HG02885 (cell line): ENCODE measurements around the gene KDM4B.
"Not testable (repeated sequence)": the region's sequence is repeated elsewhere in the genome, so short reads cannot be mapped to it uniquely, and the experiment has no call there.

Source experiments
- ATAC-seq: cut with Tn5 transposase; IDR thresholded peaks from one replicate; pipeline ENCODE4 v1.9.1; 2021; ENCODE audit warnings: mild to moderate bottlenecking; ENCODE audit not compliant: unreplicated experiment, poor library complexity

The KDM4B gene

GRCh38 chr19:5155586-5156210 lies 186.8 kb downstream of the KDM4B start:
- no peak for ATAC-seq

- no peak for ATAC-seq
Observed at GRCh38 chr19:5156231-5156986, 187.5 kb downstream of the KDM4B start.

- no peak for ATAC-seq
Observed at GRCh38 chr19:5157186-5157585, 188.3 kb downstream of the KDM4B start.

- not testable (repeated sequence) for ATAC-seq
Observed at GRCh38 chr19:5158549-5159134, 189.7 kb downstream of the KDM4B start.

- ATAC-seq = not testable (repeated sequence)
Observed at GRCh38 chr19:5160158-5160795, 191.4 kb downstream of the KDM4B start.

- not testable (repeated sequence) for ATAC-seq
Observed at GRCh38 chr19:5164845-5165696, 196.2 kb downstream of the KDM4B start.

GRCh38 chr19:5165697-5166019 lies 196.7 kb downstream of the KDM4B start:
- ATAC-seq = no peak

- no peak for ATAC-seq
Observed at GRCh38 chr19:5166262-5166661, 197.3 kb downstream of the KDM4B start.

GRCh38 chr19:5170329-5170745 lies 201.4 kb downstream of the KDM4B start:
- no peak for ATAC-seq

GRCh38 chr19:5171711-5172110 lies 202.8 kb downstream of the KDM4B start:
- ATAC-seq = no peak

- ATAC-seq = no peak
Observed at GRCh38 chr19:5172859-5173630, 204.1 kb downstream of the KDM4B start.

GRCh38 chr19:5173993-5174392 lies 205.1 kb downstream of the KDM4B start:
- no peak for ATAC-seq

GRCh38 chr19:5177745-5178450 lies 209.0 kb downstream of the KDM4B start:
- no peak for ATAC-seq

- no peak for ATAC-seq
Observed at GRCh38 chr19:5178841-5179240, 209.9 kb downstream of the KDM4B start.

- no peak for ATAC-seq
Observed at GRCh38 chr19:5179256-5179655, 210.3 kb downstream of the KDM4B start.

GRCh38 chr19:5181329-5181728 lies 212.4 kb downstream of the KDM4B start:
- ATAC-seq = no peak

- ATAC-seq = no peak
Observed at GRCh38 chr19:5182751-5183150, 213.8 kb downstream of the KDM4B start.

GRCh38 chr19:5183616-5184015 lies 214.7 kb downstream of the KDM4B start:
- ATAC-seq = no peak

- ATAC-seq = no peak
Observed at GRCh38 chr19:5184930-5185329, 216.0 kb downstream of the KDM4B start.
